BE2C (cell line): ENCODE results near the gene NACC2.

Source experiments
- DNase-seq: peaks from one replicate; pipeline ENCODE4 v3.0.0-alpha.2; 2020
- H3K27me3 ChIP-seq: fragments of 250-450 bp; sonication (Bioruptor Pico); 2 replicates; pipeline ENCODE4 v1.5.1; 2020; ENCODE audit warnings: mild to moderate bottlenecking
- H3K36me3 ChIP-seq: fragments of 250-450 bp; sonication (Bioruptor Pico); 2 replicates; pipeline ENCODE4 v1.5.1; 2020; ENCODE audit warnings: mild to moderate bottlenecking
- H3K4me1 ChIP-seq: fragments of 250-450 bp; sonication (Bioruptor Pico); 2 replicates; pipeline ENCODE4 v1.5.1; 2020
- H3K4me3 ChIP-seq: 2 replicates; pipeline ENCODE4 v1.5.1; 2011; ENCODE audit warnings: low read depth, low read length
- H3K9me3 ChIP-seq: fragments of 250-450 bp; sonication (Bioruptor Pico); 2 replicates; pipeline ENCODE4 v1.5.1; 2020
- CTCF ChIP-seq: IDR thresholded peaks from 2 replicates; pipeline ENCODE4 v1.5.1; 2012; ENCODE audit warnings: mild to moderate bottlenecking, low read depth, low read length

Gene NACC2

DNA sequence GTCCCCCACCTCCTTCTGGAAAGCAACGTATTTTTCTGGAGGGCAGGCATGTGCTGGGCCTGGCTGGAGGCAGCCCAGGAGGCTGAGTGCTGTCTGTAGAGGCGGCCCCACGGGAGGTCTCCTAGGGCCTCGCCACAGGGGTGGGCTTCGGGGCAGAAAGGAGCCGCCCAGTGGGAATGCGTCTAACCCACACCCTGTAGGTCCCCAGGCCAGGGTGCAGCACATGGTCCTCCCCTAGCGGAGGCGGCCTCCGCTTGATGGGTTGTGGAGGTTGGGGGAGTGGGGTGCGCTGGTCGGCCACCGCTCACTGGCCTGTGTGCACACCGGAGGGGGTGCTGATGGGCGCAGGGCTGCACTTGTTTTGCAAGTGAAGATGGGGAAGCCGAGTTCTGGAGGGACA is 85.6 kb downstream of the NACC2 start:
- DNase-seq = no peak
- Histone ChIP-seq H3K27me3 (no peaks in the 10 kb centered on the region), H3K36me3 (no peaks in the 10 kb centered on the region), H3K9me3 (no peaks in the 10 kb centered on the region), H3K4me3 (no peak overlapping the region), H3K4me1 (peaks cover 12% of the 10 kb centered on the region)
- no peak for TF ChIP-seq CTCF

GRCh38 chr9:136008693-136008997 is 86.4 kb downstream of the NACC2 start:
- TF ChIP-seq CTCF = no peak
- H3K36me3 ChIP-seq = no peaks in the 10 kb centered on the region
- no peak overlapping the region for H3K4me3 ChIP-seq
- H3K4me1 ChIP-seq = peaks cover 12% of the 10 kb centered on the region
- DNase-seq = no peak
- H3K27me3 ChIP-seq = no peaks in the 10 kb centered on the region
- no peaks in the 10 kb centered on the region for H3K9me3 ChIP-seq

DNA sequence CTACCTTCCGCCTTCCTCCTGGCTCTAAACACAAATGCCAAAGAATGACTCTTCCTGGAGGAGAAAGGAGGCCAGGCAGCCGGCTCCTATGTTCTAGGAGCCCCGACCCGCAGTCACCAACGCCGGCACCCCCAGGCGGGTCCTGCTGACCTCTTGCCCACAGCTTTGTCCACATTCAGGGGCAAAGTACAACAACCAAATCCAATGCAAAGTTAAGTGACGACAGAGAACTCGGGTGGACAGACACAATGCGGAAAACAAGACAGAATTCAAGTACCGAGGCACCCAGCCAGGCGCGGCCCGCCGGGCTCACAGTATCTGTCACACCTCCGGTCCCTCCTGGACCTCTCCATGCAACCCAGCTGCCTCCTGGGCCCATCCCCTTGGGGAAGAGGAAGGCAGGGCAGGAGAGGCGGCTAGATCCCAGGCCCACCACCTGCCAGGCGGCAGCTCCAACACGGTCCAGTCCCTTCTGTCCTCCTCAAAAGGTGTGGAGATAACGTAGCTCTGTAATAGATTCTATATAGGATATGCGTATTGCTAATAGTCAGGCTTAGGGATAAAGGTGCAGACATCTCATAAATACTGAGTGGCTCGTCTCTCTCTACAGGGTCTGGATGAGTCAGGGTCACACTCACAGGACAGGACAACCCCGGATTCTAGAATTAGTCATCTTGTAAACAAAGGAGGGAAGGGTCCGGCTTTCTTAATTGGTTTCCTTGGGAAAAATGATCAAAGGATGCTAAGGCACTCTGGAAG is 87.0 kb downstream of the NACC2 start:
- H3K36me3 ChIP-seq = no peaks in the 10 kb centered on the region
- DNase-seq = no peak
- H3K9me3 ChIP-seq = no peaks in the 10 kb centered on the region
- H3K4me1 ChIP-seq = peaks cover 12% of the 10 kb centered on the region
- no peak overlapping the region for H3K4me3 ChIP-seq
- no peak for TF ChIP-seq CTCF
- no peaks in the 10 kb centered on the region for H3K27me3 ChIP-seq

DNA sequence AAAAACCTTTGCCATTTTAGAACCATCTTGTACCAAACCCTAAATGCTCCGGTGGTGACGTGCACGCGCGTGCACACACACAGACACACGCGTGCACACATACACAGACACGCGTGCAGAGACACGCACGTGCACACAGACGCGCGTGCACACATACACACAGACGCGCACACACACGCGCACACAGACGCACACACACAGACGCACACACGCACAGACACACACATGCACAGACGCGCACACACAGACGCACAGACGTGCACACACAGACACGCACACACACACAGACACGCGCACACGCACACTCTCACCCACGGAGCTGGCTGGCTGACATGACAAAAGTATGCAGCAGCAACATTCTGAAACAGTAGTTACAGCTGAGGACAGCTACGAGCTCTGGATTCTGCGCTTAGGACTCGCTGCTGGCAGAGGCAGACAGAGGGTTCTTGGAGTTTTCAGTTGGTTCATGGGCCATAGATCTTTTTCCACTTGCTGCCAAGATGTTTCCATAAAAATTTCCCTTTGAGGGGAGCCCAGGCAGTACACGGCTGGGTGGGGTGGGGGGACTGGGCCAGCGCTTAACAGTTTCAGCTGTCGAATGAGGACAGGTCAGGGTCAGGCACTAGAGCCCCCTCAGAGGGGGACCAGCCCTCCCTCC is 87.7 kb downstream of the NACC2 start:
- no peaks in the 10 kb centered on the region for H3K27me3 ChIP-seq
- TF ChIP-seq CTCF = no peak
- peaks cover 11% of the 10 kb centered on the region for H3K4me1 ChIP-seq
- no peaks in the 10 kb centered on the region for H3K9me3 ChIP-seq
- DNase-seq = no peak
- H3K36me3 ChIP-seq = no peaks in the 10 kb centered on the region
- no peak overlapping the region for H3K4me3 ChIP-seq

GRCh38 chr9:136006169-136006568 is 88.9 kb downstream of the NACC2 start:
- no peaks in the 10 kb centered on the region for H3K9me3 ChIP-seq
- no peaks in the 10 kb centered on the region for H3K27me3 ChIP-seq
- no peak for TF ChIP-seq CTCF
- no peaks in the 10 kb centered on the region for H3K36me3 ChIP-seq
- H3K4me3 ChIP-seq = no peak overlapping the region
- peaks cover 4% of the 10 kb centered on the region for H3K4me1 ChIP-seq
- DNase-seq = no peak

GRCh38 chr9:136004712-136005111 is 90.4 kb downstream of the NACC2 start:
- H3K27me3 ChIP-seq = no peaks in the 10 kb centered on the region
- no peaks in the 10 kb centered on the region for H3K9me3 ChIP-seq
- peaks cover 4% of the 10 kb centered on the region for H3K4me1 ChIP-seq
- no peaks in the 10 kb centered on the region for H3K36me3 ChIP-seq
- TF ChIP-seq CTCF = no peak
- DNase-seq = no peak
- H3K4me3 ChIP-seq = no peak overlapping the region
